ENCODE data around the gene RSL24D1.
"Not testable (repeated sequence)": the region's sequence is repeated elsewhere in the genome, so short reads cannot be mapped to it uniquely, and the experiment has no call there.

Gene RSL24D1

GRCh38 chr15:55204464-55204863, 7.7 kb upstream of the RSL24D1 start:
- DNase-seq = no peak

GRCh38 chr15:55202206-55202605, 5.5 kb upstream of the RSL24D1 start:
- DNase-seq = no peak

- DNase-seq = no peak
Measured at GRCh38 chr15:55198706-55199105, 2.0 kb upstream of the RSL24D1 start.

- DNase-seq = no peak
Measured at GRCh38 chr15:55197719-55198118, 978 bp upstream of the RSL24D1 start.

- no peak for DNase-seq
Measured at GRCh38 chr15:55197362-55197705, 593 bp upstream of the RSL24D1 start.

- DNase-seq = no peak
Measured at GRCh38 chr15:55195996-55196395, 745 bp downstream of the RSL24D1 start.

- no peak for DNase-seq
Measured at GRCh38 chr15:55194256-55194655, 2.5 kb downstream of the RSL24D1 start.

GRCh38 chr15:55186331-55186730, 10.4 kb downstream of the RSL24D1 start:
- DNase-seq = no peak

GRCh38 chr15:55183679-55184078, 13.1 kb downstream of the RSL24D1 start:
- DNase-seq = no peak

- no peak for DNase-seq
Measured at GRCh38 chr15:55179141-55179540, 17.6 kb downstream of the RSL24D1 start.

GRCh38 chr15:55170361-55170760, 26.4 kb downstream of the RSL24D1 start:
- no peak for DNase-seq

GRCh38 chr15:55168350-55168974, 28.3 kb downstream of the RSL24D1 start:
- peak; percentile 63 for DNase-seq

GRCh38 chr15:55164284-55164683, 32.5 kb downstream of the RSL24D1 start:
- no peak for DNase-seq

- DNase-seq = peak; percentile 55
Measured at GRCh38 chr15:55151631-55152030, 45.1 kb downstream of the RSL24D1 start.

- not testable (repeated sequence) for DNase-seq
Measured at GRCh38 chr15:55143132-55143531, 53.6 kb downstream of the RSL24D1 start.

GRCh38 chr15:55133972-55134371, 62.8 kb downstream of the RSL24D1 start:
- no peak for DNase-seq

- no peak for DNase-seq
Measured at GRCh38 chr15:55132672-55133071, 64.1 kb downstream of the RSL24D1 start.

All from NCI-H510A treated with DMSO at 0.1 percent for 48 hours (cell line).